ENCODE measurements around the gene ADAM22. TPM values are rescaled to one million over a fixed set of nuclear protein-coding genes. Genes with fewer than 3 reads are reported as not detected.
"Not testable (repeated sequence)": the region's sequence is repeated elsewhere in the genome, so short reads cannot be mapped to it uniquely, and the experiment has no call there.

Gene ADAM22, protein sequence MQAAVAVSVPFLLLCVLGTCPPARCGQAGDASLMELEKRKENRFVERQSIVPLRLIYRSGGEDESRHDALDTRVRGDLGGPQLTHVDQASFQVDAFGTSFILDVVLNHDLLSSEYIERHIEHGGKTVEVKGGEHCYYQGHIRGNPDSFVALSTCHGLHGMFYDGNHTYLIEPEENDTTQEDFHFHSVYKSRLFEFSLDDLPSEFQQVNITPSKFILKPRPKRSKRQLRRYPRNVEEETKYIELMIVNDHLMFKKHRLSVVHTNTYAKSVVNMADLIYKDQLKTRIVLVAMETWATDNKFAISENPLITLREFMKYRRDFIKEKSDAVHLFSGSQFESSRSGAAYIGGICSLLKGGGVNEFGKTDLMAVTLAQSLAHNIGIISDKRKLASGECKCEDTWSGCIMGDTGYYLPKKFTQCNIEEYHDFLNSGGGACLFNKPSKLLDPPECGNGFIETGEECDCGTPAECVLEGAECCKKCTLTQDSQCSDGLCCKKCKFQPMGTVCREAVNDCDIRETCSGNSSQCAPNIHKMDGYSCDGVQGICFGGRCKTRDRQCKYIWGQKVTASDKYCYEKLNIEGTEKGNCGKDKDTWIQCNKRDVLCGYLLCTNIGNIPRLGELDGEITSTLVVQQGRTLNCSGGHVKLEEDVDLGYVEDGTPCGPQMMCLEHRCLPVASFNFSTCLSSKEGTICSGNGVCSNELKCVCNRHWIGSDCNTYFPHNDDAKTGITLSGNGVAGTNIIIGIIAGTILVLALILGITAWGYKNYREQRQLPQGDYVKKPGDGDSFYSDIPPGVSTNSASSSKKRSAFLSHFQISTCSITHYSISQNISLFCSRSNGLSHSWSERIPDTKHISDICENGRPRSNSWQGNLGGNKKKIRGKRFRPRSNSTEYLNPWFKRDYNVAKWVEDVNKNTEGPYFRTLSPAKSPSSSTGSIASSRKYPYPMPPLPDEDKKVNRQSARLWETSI
- 1.8 TPM for total RNA-seq

DNA sequence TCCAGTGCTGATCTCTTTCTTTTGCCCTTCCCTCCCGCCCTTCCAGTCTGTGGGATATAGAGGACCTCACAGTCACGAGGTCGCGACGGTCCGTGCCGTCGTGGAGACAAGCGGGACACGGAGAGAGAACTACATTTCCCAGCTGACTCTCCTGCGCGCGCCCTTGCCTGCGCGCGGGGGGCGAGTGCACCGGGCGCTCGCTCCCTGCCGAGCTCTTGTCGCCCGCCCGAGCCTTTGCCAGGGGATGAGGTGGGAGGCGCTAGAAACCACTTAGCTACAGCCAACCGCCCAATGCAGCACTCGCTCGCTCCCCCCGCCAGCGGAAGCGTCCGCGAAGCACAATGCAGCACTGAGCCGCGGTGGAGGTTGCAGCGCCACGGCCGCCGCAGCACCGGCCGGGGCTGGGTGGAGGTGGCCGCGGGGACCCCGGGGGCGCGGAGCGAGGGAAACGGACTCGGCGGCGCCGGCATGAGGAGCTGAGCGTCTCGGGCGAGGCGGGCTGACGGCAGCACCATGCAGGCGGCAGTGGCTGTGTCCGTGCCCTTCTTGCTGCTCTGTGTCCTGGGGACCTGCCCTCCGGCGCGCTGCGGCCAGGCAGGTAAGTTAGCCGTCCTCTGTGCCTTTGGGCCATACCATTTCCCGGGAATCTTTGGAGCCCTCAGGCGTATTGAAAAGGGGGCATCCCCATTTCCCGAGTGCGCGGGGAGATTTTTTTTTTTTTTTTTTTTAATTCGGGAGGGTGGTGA lies at the start of gene ADAM22:
Gene ADAM22, plus strand, starts transcription at position 299 of the 746 bp plus-strand sequence. Its CDS starts 215 bp downstream, at position 514.
- peak; percentile 74 for DNase-seq (ENCODE audit: low spot score)

DNA sequence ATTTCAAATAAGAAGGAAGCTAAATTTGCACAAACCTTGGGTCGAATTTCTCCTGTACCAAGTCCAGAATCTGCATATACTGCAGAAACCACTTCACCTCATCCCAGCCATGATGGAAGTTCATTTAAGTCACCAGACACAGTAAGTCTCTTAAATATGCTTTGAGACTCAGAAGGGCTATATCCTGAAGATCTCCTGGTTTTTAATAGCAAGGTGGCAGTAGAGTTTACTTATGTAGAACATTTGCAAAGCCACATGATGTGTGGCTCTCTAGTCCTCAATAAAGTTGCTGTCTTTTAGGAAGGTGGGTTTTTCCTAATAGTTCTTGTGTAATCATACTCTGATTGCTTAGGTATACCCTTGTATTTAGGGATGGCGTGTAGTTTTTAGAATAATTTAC lies 49.0 kb upstream of the ADAM22 start:
- no peak for DNase-seq (ENCODE audit: low spot score)

DNA sequence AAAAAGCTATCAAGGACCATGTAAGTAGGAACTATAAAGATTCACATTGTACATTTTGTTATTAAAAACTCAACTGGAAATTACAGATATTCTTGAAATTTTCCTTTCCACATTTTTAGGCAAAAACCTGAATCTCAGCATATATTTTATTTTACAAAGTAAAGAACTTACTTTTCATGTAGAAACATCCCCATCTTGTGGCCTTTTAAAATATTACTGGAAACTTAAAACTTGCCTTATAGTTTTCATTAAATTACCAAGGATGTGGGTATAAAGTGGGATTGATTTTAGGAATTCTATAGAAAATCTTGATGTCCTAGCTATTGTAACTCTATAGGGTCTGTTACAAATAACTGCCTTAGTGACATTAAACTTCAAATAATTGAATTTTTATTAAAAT lies 47.2 kb upstream of the ADAM22 start:
- DNase-seq (ENCODE audit: low spot score) = no peak

DNA sequence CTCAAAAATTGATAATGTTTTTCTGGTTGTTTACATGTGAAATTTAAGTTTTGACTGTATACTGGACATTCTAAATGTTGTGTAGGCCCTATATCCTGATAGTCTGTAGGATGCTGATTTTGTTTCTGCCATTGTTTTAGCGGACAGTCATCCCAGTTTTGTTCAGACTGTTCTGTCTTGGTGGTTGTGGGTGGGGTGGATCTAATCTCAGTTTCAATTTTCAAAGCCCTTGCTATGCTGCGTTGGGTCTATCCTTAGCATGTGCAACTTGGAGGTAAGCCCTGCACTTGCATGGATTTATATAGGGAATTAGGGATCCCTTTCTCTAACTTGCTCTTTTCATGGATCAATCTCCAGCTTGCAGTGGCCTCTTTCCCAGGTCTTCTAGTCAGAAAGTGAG lies 38.7 kb upstream of the ADAM22 start:
- DNase-seq (ENCODE audit: low spot score) = no peak

DNA sequence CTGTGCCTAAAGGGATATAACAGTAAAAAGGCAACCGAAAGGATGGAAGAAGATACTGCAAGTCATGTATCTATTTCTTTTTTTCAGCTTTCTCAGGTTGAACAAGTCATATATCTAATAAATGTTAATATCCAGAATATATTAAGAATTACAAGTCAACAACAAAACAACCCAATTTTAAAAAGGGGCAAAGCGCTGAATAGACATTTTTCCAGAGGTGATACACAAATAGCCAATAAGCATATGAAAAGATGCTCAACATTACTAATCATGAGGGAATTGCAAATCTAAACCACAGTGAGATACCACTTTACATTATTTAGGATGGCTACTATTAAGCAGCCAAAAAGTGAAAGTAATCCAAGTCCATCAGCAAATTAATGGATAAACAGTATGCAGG lies 34.8 kb upstream of the ADAM22 start:
- DNase-seq (ENCODE audit: low spot score) = no peak

DNA sequence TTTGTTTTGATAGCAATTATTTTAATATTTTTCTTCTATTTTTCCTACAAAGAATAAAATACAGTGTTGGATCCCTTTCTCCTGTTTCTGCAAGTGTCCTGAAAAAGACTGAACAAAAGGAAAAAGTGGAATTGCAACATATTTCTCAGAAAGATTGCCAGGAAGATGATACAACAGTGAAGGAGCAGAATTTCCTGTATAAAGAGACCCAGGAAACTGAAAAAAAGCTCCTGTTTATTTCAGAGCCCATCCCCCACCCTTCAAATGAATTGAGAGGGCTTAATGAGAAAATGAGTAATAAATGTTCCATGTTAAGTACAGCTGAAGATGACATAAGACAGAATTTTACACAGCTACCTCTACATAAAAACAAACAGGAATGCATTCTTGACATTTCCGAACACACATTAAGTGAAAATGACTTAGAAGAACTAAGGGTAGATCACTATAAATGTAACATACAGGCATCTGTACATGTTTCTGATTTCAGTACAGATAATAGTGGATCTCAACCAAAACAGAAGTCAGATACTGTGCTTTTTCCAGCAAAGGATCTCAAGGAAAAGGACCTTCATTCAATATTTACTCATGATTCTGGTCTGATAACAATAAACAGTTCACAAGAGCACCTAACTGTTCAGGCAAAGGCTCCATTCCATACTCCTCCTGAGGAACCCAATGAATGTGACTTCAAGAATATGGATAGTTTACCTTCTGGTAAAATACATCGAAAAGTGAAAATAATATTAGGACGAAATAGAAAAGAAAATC lies 26.7 kb upstream of the ADAM22 start:
- not testable (repeated sequence) for DNase-seq (ENCODE audit: low spot score)

DNA sequence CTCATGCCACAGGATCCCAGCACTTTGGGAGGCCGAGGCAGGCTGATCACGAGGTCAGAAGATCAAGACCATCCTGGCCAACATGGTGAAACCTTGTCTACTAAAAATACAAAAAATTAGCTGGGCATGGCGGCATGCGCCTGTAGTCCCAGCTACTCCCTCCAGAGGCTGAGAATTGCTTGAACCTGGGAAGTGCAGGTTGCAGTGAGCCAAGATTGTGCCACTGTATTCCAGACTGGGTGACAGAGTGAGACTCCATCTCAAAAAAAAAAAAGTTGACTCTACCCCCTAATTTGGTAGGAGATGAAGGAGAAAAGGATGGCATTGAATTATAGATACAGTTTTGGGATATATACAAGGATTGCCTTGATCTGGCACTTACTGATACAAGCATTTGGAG lies 25.2 kb upstream of the ADAM22 start:
- not testable (repeated sequence) for DNase-seq (ENCODE audit: low spot score)

DNA sequence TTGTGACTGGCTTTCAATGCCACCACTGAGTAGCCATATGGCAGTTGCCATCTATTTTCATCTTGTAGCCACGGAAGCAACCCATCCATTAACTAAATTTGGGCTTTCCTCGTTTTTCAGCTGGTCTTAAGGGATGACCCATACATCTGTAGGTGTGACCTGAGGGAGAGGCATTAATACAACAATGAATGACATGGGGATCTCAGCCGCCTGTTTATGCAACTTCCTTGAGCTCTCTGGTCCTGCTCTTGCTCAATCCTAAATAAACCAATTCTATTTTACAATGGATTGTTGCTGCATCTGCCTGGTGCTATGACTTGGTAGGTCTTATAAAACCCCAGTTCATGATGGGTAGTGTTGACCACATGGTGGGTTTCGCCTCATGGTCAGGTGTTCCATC lies 21.9 kb upstream of the ADAM22 start:
- no peak for DNase-seq (ENCODE audit: low spot score)

DNA sequence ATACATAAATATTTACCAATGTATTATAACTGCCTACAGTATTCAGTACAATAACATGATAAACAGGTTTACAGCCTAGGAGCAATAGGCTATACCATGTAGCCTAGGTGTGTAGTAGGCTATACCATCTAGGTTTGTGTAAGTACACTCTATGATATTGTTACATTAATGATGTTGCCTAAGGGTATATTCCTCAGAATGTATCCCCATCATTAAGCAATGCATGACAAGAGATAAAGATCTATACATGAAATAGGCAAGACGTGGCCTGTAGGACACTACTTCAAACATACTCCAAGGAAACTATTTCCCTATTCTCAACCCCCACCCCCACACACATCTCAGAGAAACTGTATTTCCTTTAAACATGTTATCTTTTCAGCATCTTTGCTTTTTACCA lies 15.3 kb upstream of the ADAM22 start:
- no peak for DNase-seq (ENCODE audit: low spot score)

DNA sequence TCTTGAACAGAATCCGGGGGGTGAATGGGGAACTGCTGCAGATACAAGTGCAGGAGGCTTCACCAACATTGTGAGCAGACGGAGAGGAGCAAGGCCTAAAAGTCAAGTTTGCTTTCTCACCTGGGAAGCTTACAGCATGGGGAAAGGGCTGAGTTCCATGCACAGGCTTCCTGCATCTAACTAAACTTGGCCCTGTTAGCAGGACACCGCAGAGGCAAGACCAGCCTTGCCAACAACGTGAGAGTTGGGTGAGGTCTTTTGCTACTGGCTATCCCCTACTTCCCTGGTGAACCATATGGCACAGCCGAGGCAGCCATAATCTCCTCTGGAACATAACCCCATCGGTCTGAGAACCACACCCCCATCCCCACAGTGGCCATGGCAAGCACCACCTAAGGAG lies 14.2 kb upstream of the ADAM22 start:
- DNase-seq (ENCODE audit: low spot score) = no peak

DNA sequence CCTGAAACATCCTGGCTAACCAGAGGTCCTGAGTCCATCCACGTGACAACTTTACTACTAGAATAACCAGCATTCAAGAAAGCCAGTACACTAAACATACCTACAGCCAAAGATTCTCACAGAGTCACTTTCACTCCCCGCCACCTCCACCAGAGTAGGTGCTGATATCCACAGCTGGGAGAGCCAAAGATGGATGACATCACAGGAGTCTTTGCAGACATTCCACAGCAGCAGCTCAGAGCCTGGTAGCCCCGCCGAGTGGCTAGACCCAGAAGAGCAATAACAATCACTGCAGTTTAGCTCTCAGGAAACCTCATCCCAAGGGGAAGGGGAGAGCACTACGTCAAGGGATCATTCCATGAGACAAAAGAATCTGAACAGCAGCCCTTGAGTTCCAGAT lies 13.5 kb upstream of the ADAM22 start:
- no peak for DNase-seq (ENCODE audit: low spot score)

DNA sequence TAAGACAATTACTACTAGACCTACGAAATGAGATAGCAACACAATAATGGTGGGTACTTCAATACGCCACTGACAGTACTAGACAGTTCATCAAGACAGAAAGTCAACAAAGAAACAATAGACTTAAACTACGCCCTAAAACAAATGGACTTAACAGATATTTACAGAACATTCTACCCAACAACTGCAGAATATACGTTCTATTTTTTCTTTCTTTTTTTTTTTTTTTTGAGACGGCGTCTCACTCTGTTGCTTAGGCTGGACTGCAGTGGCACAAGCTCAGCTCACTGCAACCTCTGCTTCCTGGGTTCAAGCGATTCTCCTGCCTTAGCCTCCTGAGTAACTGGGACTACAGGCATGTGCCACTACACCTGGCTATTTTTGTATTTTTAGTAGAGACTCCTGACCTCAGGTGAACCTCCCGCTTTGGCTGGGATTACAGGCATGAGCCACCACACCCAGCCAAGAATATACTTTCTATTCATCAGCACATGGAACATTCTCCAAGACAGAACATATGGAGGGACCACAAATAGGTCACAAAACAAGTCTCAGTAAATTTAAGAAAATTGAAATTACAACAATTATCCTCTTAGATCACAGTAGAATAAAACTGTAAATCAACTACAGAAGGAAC lies 11.2 kb upstream of the ADAM22 start:
- not testable (repeated sequence) for DNase-seq (ENCODE audit: low spot score)

DNA sequence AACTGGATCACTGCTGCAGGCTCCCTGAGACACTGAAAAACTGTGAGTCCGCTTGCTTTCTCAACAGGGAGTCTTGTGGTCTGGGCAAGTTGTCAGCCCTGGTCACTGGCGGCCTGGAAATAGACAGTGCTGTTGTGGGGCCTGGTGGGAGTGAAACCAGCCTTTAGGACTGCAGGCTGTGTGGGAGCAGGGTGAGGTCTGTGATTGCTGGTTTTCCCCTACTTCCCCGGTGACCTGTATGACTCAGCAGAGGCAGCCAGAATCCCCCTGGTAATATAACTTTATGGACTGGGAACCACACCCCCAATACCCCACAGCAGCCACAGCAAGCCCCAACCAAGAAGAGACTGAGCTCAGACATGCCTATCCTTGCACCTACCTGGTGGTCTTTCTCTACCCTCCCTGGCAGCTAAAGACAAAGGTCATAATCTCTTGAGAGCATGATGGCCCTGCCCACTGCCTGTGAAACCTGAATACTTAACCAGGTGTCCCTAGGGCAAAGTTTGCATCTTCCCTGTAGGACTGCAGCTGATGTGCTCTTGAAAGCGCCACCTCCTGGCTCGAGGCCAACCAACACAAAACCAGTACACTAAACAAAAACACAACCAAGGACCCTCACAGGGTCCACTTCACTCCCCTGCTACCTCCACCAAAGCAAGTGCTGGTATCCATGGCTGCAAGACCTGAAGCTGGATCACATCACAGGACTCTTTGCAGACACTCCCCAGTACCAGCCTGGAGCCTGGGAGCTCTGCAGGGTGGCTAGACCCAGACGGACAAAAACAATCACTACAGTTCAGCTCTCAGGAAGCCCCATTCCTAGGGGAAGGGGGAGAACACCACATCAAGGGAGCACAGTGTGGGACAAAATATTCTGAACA lies 7.2 kb upstream of the ADAM22 start:
- no peak for DNase-seq (ENCODE audit: low spot score)

DNA sequence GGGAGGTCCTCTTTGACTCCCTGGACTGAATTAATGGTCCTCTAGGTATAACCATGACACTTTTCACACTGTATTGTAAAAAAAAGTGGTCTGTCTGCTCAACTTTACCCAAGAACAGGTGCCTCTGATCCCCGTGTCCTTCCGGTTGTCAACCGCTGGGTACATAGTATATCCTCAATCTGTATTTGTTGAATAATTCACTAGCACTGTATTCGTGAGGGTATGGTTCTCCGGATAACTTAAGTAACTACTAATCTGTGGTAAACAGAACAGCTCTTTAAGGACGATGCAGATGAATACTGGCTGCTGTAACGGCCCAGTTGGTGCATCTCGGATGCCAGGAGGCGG lies 472 bp upstream of the ADAM22 start:
- DNase-seq (ENCODE audit: low spot score) = no peak

DNA sequence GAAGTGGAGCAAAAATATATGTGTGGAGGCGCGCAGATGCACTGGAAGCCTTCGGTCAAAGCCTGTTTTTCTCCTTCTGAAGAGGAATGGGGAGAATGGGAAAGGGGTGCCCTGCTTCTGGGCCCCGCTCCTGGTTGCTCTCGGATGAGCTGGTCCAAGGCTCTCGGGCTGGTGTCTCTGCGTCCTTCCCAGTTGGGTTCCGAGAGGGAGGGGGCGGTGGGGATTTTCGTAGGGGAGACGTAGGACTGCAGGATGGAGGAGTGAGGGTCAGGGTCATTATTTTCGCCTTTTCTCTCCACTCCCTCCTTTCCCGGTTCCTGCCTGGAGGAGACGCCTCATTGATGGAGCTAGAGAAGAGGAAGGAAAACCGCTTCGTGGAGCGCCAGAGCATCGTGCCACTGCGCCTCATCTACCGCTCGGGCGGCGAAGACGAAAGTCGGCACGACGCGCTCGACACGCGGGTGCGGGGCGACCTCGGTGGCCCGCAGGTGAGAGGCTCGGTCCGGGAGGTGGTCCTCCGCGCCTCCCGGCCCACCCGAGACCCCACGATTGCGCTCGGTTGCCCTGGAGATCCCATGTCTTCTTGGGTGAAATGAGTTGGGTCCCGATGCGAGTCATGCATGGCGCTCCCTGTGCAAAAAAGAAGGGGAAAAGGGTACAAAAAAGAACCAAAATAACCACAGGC lies 790 bp downstream of the ADAM22 start:
- DNase-seq (ENCODE audit: low spot score) = no peak

DNA sequence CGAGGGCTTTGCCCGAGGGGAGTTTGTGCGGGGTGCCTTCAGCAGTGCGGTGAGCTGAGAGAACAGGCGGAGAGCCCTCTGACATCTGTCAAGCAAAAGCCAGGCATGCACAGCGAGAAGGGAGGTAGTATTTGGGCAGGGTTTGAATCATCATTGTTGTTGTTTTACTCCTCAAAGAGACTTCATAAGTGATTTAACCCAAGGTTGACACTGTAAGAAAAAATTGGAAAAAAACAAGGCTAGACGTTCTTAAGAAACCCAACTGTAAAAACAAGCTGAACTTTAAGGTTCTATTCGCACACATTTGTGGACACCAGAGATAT lies 1.3 kb downstream of the ADAM22 start:
- DNase-seq (ENCODE audit: low spot score) = no peak

DNA sequence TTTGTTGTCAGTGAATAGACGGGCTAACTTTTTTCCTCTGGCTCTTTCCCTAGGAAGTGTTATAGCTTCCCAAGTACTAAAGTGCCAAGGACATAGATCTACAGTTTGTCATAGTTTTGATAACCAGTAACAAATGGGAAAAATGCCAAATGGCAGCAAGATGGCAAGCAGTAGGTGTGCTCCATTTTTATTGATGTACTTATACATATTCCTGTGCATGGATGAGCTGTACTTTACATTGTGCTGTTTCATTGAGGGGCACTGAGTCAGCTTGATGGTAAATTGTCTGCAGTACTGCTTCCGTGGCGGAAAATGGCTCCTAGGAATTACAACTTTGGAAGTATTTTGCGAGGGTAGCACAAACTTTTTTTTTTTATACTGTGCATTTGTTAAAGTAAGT lies 7.1 kb downstream of the ADAM22 start:
- DNase-seq (ENCODE audit: low spot score) = no peak

DNA sequence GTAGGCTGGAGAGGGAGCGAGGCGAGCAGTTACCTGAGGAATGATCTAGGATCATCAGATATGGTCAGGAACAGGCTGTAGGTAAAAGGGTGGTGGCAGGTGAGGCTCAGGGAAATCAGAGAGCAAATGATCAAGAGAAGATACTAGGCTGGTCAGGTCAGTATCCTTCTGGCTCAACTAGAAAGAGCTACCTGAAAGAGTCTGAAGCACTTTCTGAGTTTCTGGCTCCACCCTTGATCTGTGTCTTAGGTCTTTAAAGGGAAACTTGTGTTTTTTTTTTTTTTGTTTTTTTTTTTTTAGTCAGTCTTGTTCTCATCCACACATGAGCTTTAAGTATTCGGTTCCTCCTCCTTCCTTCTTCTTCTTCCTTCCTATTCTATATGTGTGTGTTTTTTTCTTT lies 10.5 kb downstream of the ADAM22 start:
- no peak for DNase-seq (ENCODE audit: low spot score)

DNA sequence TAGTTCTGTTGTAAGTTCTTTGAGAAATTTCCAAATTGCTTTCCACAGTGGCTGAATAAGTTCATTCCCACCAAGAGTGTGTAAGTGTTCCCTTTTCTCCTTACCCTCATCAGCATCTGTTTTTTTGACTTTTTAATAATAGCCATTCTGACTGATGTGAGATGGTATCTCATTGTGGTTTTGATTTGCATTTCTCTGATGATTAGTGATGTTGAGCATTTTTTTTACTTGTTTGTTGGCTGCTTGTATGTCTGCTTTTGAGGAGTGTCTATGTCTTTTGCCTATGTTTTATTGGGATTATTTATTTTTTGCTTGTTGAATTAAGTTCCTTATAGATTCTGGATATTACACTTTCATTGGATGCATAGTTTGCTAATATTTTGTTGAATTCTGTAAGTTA lies 11.9 kb downstream of the ADAM22 start:
- DNase-seq (ENCODE audit: low spot score) = not testable (repeated sequence)
